Measurements from ENCODE around the gene SLC41A3.

GRCh38 chr3:126080970-126081369, 3.0 kb downstream of the SLC41A3 start:
- TF ChIP-seq EZH2 (IDR thresholded peaks at IDR 0.05; ENCODE audit: insufficient read depth, poor library complexity, severe bottlenecking) (no peak), EZH2phosphoT487 (IDR thresholded peaks at IDR 0.05; ENCODE audit: insufficient read depth, low read depth) (no peak)
